Posterior vena cava (tissue), 2 donors: ENCODE data around the gene BMERB1. TPM values are rescaled to one million over a fixed set of nuclear protein-coding genes. Genes with fewer than 3 reads are reported as not detected.
"Not testable (repeated sequence)": the region's sequence is repeated elsewhere in the genome, so short reads cannot be mapped to it uniquely, and the experiment has no call there.

ENCODE experiments used
- DNase-seq: peaks from one replicate; pipeline ENCODE4 v3.0.0-alpha.2; 2020; ENCODE audit warnings: low spot score
- intact Hi-C, 2 donors: fragments of 100-400 bp; cut with DNase I; formaldehyde crosslinking; loops; one replicate each; pipeline versions ENCODE4 v1.14.1 to v1.14.2; 2022 to 2023
- total RNA-seq, 2 donors: library from RNA; stranded (reverse); fragmentation: NEBNext Ultra II Directional; extraction: Animal tissue kit (Norgen Biotek cat#: 25700); gene quantifications; one replicate each; pipeline ENCODE4 v1.2.1, GENCODE V29; 2021
- donor health status: DM: yes; HTN: yes; CAD: no.
- donor health status: DM: yes; HTN: yes; CAD: no.

The BMERB1 gene
- total RNA-seq, 2 donors from 2014 or later, result 63.6 to 64.0 TPM

DNA sequence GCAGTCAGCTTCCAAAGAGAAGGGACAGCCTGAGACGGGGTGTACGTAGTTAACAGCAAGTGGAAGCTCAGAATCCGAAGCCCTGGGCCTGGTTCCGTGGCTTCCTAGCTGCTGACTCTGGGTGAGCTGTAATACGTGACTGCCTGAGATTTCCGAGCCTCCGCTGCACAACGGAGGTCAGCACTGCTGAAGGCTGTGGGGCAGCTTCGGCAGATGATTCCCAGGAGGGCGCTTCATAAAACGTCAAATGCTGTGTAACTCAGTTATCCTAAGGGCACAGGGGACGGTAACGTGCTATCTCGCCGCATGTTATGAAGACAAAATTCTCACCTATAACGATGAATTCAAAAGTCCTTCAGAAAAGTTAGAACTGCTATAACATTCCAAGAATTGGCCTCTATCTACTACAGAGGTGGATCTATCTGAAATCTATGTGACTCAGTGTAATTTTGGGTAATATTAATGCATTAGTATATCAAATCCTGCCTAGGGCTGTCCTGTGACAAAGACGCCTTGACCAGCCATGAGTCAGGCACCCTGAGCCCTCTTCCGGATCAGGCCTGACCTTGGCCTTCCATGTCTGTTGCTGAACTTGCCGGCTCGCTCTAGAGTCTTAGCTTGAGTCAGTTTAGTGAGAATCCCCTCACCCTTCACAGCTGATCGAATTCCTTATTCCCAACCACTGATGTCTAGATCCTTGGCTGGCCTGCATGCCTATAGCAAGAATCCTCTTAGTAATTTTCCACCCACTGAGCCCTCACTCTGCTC lies 165.1 kb downstream of the BMERB1 start:
- DNase-seq, result no peak
- intact Hi-C loops, result no loop called here

DNA sequence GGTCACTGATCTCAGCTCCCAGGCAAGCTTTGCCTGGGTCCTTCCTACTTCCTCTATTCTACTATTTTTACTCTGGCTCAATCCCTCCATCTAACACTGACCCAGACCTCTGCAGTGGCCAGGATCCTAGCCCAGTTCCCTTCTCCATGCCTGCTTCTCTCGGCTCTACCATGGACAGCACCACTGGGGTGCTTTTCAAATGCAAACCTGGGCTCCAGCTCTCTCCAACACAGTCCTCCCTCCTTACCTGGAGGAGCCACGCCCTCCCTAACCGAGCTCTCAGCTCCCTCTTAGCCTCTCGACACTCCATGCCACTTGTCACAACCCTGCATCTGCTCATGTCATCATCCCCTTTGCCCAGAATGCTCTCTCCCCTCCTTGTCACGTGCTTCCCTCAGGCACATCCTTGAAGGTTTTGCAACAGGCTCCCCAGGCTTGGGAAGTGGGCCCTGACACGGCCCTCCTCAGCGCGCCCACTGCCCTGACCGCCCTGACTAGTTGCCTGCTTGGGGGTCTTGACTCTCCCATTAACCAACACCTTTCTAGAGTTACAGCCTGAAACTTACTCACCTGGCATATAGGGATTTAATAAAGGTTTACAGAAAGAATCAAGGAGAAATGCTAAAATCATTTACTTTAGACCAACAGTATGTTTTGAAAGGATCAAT lies 167.0 kb downstream of the BMERB1 start:
- DNase-seq, result no peak
- intact Hi-C loops, result no loop called here

DNA sequence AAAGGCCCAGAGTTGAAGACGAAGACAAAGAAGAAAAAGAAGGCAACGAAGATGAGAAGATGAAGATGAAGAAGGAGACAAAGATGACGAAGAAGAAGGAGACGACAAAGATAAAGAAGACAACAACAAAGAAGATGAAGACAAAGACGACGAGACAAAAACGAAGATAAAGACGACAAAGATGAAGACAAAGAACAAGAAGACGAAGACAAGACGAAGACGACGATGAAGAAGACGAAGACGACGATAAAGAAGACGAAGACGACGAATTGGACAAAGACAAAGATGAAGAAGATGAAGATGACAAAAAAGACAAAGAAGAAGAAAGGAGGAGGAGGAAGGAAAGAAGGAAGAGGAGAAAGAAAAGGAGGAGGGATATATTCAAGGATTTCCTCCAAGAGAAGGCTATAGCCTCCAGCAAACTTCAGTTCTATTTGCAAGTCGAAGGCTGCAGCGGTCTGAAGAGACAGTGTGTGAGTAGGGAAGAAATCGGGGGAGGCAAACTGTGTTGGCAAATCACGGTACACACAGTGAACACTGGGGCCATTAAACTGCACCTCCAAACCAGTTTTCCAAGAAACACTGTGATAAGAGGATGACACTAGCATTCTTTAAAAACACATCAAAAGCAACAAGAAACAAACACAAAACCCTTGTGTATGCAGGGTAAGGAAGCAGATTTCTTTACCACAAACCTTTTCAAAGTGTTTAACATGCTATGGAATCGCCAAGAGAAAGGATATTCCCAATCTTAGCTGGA lies 168.1 kb downstream of the BMERB1 start:
- intact Hi-C loops, result no loop called here
- DNase-seq, result no peak

DNA sequence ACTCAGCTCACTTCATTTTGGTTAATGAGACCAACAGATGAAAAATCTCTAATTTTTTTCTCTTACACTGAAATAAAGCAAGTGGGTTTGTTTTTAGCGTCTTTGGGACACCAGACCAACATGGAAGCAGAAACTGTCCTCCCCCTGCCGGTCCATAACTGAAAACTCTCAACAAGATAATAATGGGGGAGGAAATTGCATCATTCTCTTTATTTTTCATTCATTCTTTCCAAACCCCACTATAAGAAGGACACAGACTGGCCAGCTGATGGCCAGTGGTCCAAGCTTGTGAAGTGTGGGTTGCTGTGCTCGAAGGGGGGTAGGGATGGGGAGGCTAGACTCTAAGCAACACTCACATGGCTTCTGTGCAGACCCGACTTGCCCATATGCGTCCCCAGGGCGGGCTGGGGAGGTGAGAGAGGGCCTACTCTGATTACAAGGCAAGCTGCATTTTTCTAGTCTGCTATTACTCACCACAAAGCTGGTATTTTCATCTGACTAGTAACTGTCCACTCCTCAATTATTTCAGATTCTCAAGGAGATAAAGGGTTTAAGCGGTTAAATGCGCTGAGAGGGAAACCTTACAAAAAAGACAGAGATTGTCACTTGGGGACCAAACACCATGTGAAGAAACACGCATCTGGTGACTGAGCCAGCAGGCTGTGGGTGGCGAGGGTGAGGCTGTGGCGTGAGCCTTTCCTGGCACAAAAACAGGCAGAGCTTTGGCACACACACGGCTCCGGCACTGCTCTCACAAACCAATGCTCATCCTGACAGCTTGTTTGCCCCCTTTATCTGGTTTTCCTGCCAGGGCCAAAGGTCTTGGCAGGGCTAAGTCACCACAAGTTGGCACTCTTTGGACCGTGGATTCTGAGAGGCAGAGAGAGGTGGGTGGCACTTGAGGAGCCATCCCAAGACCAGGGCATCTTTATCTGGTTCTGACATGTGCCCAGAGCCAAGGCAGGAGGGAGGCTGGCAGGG lies 170.4 kb downstream of the BMERB1 start:
- intact Hi-C loops, result no loop called here
- no peak for DNase-seq

DNA sequence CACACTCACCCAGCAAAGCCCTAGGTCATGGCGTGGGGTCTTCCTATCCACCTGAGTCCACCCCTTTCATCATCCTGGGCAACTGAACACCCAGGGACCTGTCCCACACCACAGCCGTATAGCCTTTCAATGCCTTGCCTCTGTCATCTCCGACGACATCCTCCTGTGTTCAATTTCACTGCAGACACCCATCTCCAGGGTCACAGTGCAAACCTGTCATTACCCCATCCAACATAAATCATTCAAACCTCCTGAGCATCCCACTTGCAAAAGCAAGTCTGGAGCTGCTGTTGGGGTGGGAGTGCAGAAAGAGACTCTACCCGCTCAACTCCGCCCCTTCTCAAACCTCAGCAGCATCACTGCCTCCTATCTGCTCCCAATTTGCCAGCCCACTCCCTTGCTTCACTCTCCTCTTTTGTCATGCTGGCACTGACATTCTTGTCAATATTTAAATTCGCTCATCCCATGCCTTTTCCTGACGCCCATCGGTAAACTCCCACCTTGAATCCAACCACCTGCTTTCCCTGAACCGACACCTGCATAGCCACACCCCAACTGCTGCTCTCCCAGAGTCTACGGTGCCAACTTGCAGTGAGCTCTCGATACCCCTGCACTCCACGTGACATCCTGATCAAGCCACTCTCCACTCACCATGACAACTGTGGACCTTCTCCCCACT lies 171.6 kb downstream of the BMERB1 start:
- intact Hi-C loops, result no loop called here
- no peak for DNase-seq

DNA sequence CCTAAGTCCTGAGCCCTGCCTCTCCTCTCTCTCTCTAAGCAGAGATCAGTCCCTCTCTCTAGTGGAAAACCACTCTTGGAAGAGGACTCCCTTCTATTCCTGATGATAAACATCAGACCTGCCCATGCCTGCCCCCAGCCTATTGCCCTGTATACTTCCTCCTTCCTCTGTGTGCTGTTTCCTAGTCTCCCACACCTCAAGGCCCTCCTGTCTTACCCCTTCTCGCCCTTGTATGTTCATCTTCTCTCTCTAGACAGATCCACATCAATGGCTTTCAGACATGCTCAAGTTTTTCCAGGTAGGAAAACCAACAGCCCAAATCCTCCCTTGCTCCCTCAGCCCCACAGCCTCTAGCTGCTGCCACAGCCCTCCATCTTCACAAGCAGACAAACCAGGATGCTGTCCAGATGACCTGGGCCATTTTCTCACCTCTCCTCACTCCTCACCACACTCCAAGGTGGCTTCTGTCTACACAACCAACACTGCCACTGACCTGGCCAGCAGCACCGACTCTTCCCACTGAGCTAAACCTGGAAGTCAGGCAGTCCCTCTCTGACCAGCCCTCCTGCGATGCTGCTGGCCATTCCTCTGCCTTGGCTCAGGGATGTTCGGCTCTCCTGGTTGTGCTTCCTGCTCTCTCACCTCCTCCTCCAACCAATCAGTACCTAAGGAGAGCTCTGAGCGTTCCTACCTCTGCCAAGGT lies 172.3 kb downstream of the BMERB1 start:
- DNase-seq, result no peak
- intact Hi-C loops, result no loop called here

DNA sequence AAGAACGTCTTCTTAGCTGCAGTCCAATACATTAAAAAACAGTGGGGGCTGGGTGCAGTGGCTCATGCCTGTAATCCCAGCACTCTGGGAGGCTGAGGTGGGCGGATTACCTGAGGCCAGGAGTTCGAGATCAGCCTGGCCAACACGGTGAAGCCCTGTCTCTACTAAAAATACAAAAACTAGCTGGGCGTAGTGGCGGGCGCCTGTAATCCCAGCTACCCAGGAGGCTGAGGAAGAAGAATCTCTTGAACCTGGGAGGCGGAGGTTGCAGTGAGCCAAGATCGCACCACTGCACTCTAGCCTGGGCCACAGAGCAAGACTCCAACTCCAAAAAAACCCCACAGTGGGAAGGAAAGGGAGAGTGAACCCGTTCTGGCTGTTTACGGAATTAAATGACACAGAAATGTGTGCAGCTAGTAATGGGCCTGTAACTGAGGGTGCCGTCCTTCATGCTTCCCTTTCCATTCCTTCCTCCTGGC lies 172.9 kb downstream of the BMERB1 start:
- intact Hi-C loops, DNase-seq: not testable (repeated sequence)

DNA sequence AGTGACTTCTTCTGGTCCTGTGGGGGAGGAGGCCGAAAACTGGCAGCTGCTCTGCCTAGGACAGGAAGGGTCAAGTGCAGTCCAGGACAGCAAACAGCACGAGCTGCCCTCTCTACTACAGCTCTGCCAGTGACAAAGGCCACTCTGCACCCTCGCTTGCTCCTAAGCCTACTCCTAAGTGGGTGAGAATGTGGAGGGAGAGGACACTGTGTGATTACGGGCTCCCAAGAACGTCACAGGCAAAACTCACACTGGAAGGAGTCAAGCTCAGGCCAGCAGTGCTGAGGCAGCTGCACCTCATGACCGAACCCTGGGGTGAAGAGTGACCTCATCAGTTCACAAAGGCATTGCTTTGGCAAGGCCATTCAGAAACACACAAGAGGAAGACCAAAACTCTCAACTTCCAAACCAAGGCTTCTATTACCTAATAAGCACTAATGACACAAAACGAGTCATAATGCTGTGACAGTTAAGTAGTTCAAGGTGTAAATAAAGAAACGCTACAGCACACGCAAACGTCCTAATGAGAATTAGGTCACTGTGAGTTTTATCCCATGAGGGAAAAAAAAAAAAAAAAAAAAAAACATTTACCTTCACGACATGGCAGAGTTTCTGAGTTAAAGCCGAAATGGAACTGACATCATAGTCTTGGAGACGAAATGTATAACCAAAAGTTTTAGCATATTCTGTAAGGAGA lies 173.5 kb downstream of the BMERB1 start:
- DNase-seq, result no peak
- intact Hi-C loops, result no loop called here

DNA sequence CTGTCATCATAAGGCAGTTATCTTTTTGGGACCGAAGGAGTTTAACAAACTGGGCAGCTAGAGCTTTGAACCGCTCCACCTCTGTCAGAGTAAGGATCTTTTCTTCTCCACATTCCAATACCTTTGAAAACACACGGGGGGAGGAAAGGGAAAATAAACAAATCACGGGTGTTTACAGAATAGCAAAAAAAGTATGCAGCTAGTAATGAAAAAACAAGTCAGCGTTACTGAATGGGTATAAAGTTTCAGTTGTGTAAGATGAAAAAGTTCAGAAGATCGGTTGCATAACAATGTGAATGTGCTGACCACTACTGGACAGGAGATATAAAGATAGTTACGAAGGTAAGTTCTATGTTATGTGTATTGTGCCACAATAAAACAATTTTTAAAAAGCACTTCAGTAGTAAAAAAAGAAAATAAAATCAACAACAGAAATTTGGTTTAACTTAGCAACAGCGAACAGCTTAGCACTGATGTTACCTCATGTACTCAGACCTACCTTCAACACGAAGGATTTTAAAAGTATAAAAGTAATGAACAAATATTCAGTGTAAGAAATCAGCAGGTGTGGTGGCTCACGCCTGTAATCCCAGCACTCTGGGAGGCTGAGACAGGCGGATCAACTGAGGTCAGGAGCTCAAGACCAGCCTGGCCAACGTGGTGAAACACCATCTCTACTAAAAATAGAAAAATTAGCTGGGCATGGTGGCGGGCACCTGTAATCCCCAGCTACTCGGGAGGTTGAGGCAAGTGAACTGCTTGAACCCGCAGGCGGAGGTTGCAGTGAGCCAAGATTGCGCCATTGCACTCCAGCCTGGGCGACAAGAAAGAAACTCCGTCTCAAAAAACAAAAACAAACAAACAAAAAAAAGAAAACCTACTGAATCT lies 174.3 kb downstream of the BMERB1 start:
- no peak for DNase-seq
- intact Hi-C loops, result no loop called here

DNA sequence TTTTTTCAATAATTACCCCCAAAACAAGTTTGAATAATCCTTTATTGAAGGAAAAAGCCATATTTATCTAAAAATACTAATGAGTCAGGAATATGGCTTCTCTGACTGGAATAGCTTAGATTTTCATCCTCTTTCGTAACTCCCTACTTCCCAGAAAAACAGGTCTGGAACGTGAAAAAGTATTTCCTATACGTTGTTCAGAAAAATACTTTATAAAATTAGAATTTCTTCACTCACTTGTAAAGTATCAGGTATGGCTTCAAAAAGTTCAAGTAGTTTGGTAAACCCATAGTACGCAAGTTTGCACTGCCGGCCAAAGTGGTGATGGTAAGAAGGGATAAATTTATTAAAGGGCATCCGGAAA lies 174.9 kb downstream of the BMERB1 start:
- intact Hi-C loops, result no loop called here
- DNase-seq, result no peak

DNA sequence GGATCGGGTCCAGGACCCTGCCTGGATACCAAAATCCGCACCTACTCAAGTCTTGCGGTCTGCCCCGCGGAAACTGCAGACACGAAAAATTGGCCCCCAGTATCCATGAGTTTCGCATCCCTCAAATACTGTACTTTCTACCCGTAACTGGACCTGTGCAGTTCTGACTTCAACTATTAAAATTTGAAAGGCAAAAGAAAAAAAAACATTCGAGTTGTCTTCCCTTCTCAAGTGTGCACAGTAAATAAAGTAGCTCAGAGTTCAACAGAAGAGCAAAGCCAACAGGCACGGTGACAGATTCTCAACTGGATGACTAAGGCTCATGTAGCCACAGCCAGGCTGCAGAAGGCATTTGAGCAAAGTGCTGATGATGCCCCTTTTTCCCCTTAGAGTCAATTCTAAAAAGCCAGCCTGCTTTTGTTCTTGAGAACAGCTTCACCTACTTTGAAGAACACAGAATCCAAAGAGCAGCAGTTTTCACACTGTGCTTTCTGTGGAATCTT lies 176.0 kb downstream of the BMERB1 start:
- no peak for DNase-seq
- intact Hi-C loops, result no loop called here

DNA sequence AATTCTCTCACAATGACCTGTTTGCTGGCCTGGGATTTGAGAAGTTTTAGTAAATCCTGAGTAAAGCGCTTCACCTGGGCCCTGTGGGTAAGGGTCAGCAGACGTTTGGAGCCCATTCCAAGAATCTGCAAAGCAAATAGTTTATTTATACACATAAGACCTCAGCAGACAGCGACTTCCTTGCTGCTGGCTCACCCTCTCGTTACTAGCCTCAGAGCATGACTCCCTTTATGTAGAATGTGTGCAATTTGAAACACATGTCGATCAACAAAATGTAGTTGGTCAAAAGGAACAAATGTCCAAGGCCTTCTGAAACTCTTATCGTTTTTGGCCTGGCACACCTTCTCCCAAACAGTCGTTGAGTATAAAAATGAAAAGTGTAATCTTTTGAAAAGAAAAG lies 177.2 kb downstream of the BMERB1 start:
- intact Hi-C loops, result no loop called here

DNA sequence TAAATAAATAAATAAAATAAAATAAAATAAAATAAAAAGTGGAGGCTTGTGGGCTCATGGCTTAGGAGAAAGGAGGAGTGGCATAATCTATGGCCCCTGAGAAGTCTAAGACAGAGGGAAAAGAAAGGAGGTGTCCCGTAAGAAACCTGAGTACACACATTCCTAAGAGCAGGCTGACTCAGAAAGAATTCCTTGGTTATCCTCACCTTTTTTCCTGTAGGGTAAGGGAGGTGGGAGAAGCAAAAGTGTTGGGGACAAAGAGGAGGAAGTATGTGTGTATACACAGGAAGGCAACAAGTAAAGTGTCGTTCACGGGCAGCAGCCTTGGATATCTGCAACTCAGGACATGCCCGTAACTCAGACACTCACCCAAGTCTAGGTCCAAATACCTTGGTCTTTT lies 179.3 kb downstream of the BMERB1 start:
- intact Hi-C loops, result no loop called here

More for the DNA sequence above, 177.2 kb downstream of the BMERB1 start:
- no peak for DNase-seq

DNA sequence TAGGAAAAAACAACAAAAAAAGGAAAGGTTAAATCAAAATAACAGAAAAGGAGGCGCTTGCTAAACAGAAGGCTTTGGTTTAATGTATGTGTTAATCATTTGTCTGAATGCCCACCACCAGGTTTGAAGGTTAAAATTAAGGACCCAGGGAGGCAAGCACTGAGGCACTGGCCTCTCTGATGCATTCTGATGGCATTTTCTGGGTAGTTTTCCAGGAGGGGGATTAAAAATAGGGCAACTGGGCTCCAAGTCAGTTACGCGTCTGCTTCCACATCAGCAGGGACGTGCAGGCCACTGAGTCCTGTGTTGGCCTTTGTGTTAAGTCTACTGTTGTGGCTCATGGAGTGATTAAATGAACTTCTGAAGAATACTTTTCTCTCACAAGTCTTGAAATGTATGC lies 181.6 kb downstream of the BMERB1 start:
- DNase-seq, result no peak
- intact Hi-C loops, result no loop called here

More for the DNA sequence above, 179.3 kb downstream of the BMERB1 start:
- no peak for DNase-seq

DNA sequence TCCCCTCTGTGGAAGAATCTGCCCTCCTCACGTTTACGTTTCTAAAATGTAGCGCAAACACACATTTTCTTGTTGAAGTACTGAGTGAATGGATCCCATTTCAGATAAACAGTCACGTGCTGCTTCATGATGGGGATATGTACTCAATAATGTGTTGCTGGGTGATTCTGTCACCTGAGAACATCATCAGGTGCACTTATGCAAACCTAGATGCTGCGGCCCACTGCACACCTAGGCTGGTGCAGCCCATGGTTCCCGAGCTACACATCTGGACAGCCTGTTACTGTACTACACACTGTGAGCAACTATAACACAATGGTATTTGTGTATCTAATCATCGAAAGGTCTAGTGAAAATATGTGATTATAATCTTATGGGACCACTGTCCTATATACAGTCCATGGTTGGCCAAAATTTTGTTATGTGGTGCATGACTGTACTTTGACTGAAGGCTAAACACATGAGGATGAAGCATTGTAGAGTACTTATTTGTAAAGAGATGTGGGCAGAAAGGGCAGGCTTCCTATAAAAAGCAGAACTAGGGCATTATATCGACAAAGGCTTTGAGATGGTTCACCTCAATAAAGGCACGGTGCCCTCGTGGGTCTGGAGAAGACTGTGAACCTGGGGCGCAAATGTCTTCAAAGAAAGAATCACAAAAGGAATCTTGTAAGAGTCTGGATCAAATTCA lies 182.2 kb downstream of the BMERB1 start:
- intact Hi-C loops, result no loop called here
- no peak for DNase-seq

DNA sequence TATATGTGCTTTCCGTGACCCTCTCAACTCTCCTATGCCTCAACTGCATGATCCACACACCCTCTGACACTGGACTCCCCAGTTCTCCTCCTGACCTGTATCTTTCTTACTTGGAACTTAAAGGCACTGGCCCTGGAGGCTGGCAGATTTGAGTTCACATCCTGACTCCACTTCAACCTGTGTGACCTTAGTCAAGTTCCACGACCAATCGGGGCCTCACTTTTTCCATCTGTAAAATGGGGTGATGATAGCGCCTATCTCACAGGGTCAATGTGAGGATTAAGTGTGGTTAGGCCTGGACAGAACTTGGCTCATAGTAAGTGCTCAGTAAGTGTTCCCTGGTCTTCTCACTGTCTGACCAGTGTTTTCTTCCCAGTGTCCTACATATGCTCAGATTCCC lies 183.5 kb downstream of the BMERB1 start:
- intact Hi-C loops, result no loop called here
- DNase-seq, result no peak
